GM10248 (cell line): ENCODE measurements around the gene ARIH1.

ENCODE experiments used
- CTCF ChIA-PET: fragments of 300-600 bp; sonication (Branson Sonifier 250); formaldehyde crosslinking; extraction: SDS; loops from one replicate; lab custom pipeline; 2021; ENCODE audit warnings: antibody characterized with exemption; lab: Yijun Ruan, JAX
- POLR2A ChIA-PET: fragments of 350-650 bp; sonication (Branson Sonifier 250); formaldehyde crosslinking; extraction: SDS; loops from one replicate; lab custom pipeline; 2020; ENCODE audit warnings: antibody characterized with exemption; lab: Yijun Ruan, JAX
- DNase-seq: peaks from one replicate; pipeline ENCODE4 v3.0.0; 2012; ENCODE audit errors: extremely low spot score
- CTCF ChIP-seq: IDR thresholded peaks from 2 replicates; pipeline ENCODE4 v1.5.1; 2012; ENCODE audit warnings: mild to moderate bottlenecking, low read depth; ENCODE audit errors: extremely low read depth, missing control alignments, control extremely low read depth

Gene ARIH1

GRCh38 chr15:72538931-72539330, 64.8 kb downstream of the ARIH1 start:
- no peak for DNase-seq
- CTCF ChIA-PET = interaction anchor here (0.8 kb wide), 1 partner anchor 23 kb away, joined by 3 read pairs; no protein-coding TSS in a partner anchor
- POLR2A ChIA-PET = no interaction called here
- no peak for TF ChIP-seq CTCF

- POLR2A ChIA-PET = no interaction called here
- TF ChIP-seq CTCF = no peak
- CTCF ChIA-PET = interaction anchor here (0.6 kb wide), 1 partner anchor 59 kb away, joined by 3 read pairs; no protein-coding TSS in a partner anchor
- no peak for DNase-seq
Measured at GRCh38 chr15:72540606-72541237, 66.6 kb downstream of the ARIH1 start.

GRCh38 chr15:72541674-72542073, 67.5 kb downstream of the ARIH1 start:
- POLR2A ChIA-PET = no interaction called here
- TF ChIP-seq CTCF = no peak
- CTCF ChIA-PET = no interaction called here
- DNase-seq = no peak

GRCh38 chr15:72545156-72545555, 71.0 kb downstream of the ARIH1 start:
- ChIA-PET CTCF (interaction anchor here (1.4 to 1.6 kb wide), 2 partner anchors 15 to 55 kb away, joined by 5 read pairs; no protein-coding TSS in a partner anchor), POLR2A (no interaction called here)
- TF ChIP-seq CTCF = no peak
- no peak for DNase-seq

- ChIA-PET CTCF (interaction anchor here (1.4 kb wide), 1 partner anchor 11 kb away, joined by 3 read pairs; no protein-coding TSS in a partner anchor), POLR2A (no interaction called here)
- DNase-seq = no peak
- TF ChIP-seq CTCF = no peak
Measured at GRCh38 chr15:72554471-72555425, 80.6 kb downstream of the ARIH1 start.

- CTCF ChIA-PET = interaction anchor here (1.4 kb wide), 1 partner anchor 10 kb away, joined by 3 read pairs; no protein-coding TSS in a partner anchor
- no peak for TF ChIP-seq CTCF
- no peak for DNase-seq
- POLR2A ChIA-PET = no interaction called here
Measured at GRCh38 chr15:72559781-72560180, 85.7 kb downstream of the ARIH1 start.
